A673 (cell line): ENCODE results near the gene ZMIZ2. TPM values are rescaled to one million over a fixed set of nuclear protein-coding genes. Genes with fewer than 3 reads are reported as not detected.

Experiments
- BruUV-seq: library from RNA; stranded (reverse); fragments of 400-500 nt; replicated peaks from 2 replicates; lab custom pipeline; 2021; lab: Mats Ljungman, UMichigan
- CTCF ChIA-PET: fragments of 300-600 bp; sonication (Branson Sonifier 250); formaldehyde crosslinking; loops from one replicate; lab custom pipeline; 2022; ENCODE audit warnings: antibody characterized with exemption; lab: Charles Lee
- POLR2A ChIA-PET: fragments of 300-600 bp; sonication (Branson Sonifier 250); formaldehyde crosslinking; loops from one replicate; lab custom pipeline; 2022; ENCODE audit warnings: antibody characterized with exemption; ENCODE audit not compliant: low non-redundant PET; lab: Charles Lee
- DNase-seq: peaks from one replicate; pipeline ENCODE4 v3.0.0-alpha.2; 2015; ENCODE audit warnings: low spot score
- H3K27ac ChIP-seq: fragments of 200-600 bp; sonication (generic); 2 replicates; pipeline ENCODE4 v1.5.1; 2016; ENCODE audit warnings: mixed run types, low read depth, mild to moderate bottlenecking, mixed read lengths, antibody characterized with exemption, low read length; ENCODE audit not compliant: poor library complexity, severe bottlenecking
- H3K27me3 ChIP-seq: fragments of 200-600 bp; sonication (generic); replicated peaks from 2 replicates; pipeline ENCODE4 v1.6.1; 2017; ENCODE audit warnings: mixed run types, low read depth, mild to moderate bottlenecking, mixed read lengths, antibody characterized with exemption, low read length; ENCODE audit not compliant: insufficient read depth, poor library complexity
- H3K36me3 ChIP-seq: fragments of 200-600 bp; sonication (generic); 2 replicates; pipeline ENCODE4 v1.6.1; 2016; ENCODE audit warnings: mixed run types, mild to moderate bottlenecking, mixed read lengths, antibody characterized with exemption, low read length; ENCODE audit not compliant: insufficient read depth, poor library complexity, severe bottlenecking
- H3K4me1 ChIP-seq: fragments of 200-600 bp; sonication (generic); 2 replicates; pipeline ENCODE4 v1.6.1; 2017; ENCODE audit warnings: mixed run types, mild to moderate bottlenecking, mixed read lengths, antibody characterized with exemption, low read length; ENCODE audit not compliant: insufficient read depth, poor library complexity, severe bottlenecking
- H3K4me3 ChIP-seq: fragments of 200-600 bp; sonication (generic); 2 replicates; pipeline ENCODE4 v1.5.1; 2016; ENCODE audit warnings: low read depth, mixed run types, mild to moderate bottlenecking, mixed read lengths, low read length; ENCODE audit not compliant: poor library complexity, severe bottlenecking
- H3K9me3 ChIP-seq: fragments of 200-600 bp; sonication (generic); 2 replicates; pipeline ENCODE4 v1.6.1; 2016; ENCODE audit warnings: mixed run types, low read depth, mild to moderate bottlenecking, mixed read lengths, antibody characterized with exemption, low read length; ENCODE audit not compliant: poor library complexity, severe bottlenecking
- EZH2 ChIP-seq: fragments of 200-600 bp; sonication (generic); IDR thresholded peaks from 2 replicates; pipeline ENCODE4 v1.6.1; 2017; ENCODE audit warnings: borderline replicate concordance, low read depth, mild to moderate bottlenecking, mixed read lengths, antibody characterized with exemption, low read length; ENCODE audit not compliant: poor library complexity, severe bottlenecking
- intact Hi-C: fragments of 100-400 bp; cut with micrococcal nuclease; formaldehyde crosslinking; loops from one replicate; pipeline ENCODE4 v1.10.0; 2022; ENCODE audit not compliant: unreplicated experiment
- total RNA-seq: library from RNA; stranded (reverse); gene quantifications from 2 replicates; pipeline ENCODE4 v1.2.3, GENCODE V29; 2021
- TF ChIP-seq, protein P1 (sequence below): fragments of 300-800, 200-600 bp; sonication (generic); conservative IDR thresholded peaks from 2 replicates; pipeline ENCODE4 v1.5.1; 2017; ENCODE audit warnings: low read depth, mild to moderate bottlenecking, antibody characterized with exemption, low read length, moderate library complexity, mixed read lengths

The ZMIZ2 gene
- total RNA-seq, 1 experiment from 2014 or later: 114 TPM

DNA sequence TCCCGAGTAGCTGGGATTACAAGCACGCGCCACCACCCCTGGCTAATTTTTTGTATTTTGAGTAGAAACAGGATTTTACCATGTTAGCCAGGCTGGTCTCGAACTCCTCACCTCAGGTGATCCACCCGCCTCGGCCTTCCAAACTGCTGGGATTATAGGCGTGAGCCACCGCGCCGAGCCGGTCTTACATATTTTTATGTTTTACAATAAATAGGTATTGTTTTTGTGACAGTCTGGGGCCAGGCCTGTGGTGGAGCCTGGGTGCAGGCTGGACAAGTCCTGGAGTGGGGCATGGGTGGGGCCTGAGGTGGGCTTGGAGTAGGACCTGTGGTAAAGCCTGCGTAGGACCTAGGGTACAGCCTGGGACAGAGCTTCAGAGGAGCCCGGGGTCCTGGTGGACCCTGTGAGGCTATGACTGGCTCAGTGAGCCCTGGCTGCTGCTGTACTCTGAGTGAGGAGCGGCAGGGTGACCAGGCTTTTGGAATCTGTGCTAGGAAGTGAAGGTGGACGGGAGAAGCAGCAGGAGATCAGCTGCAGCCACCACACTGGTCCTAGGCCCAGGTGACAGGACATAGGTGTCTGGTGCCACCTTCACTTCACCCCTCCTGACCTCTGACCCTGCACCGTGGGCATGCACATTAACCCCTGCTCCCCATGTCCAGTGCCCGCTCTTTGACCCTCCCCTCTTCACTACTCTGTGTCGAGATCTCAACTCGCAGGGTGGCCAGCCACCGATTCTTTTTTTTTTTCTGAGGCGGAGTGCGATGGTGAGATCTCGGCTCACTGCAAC, 9.6 kb upstream of the ZMIZ2 start:
- Histone ChIP-seq H3K9me3 (no peaks in the 10 kb centered on the region), H3K27me3 (no peaks in the 10 kb centered on the region), H3K36me3 (no peaks in the 10 kb centered on the region), H3K4me1 (no peaks in the 10 kb centered on the region), H3K27ac (no peak overlapping the region), H3K4me3 (no peak overlapping the region)
- BruUV-seq: no TSS peak
- intact Hi-C loops: no loop called here
- ChIA-PET POLR2A (interaction anchor here (0.6 kb wide), 1 partner anchor 216 kb away, joined by 11 read pairs; no protein-coding TSS in a partner anchor), CTCF (no interaction called here)
- DNase-seq: no peak
- TF ChIP-seq EZH2: no peak
- TF ChIP-seq, protein P1, sequence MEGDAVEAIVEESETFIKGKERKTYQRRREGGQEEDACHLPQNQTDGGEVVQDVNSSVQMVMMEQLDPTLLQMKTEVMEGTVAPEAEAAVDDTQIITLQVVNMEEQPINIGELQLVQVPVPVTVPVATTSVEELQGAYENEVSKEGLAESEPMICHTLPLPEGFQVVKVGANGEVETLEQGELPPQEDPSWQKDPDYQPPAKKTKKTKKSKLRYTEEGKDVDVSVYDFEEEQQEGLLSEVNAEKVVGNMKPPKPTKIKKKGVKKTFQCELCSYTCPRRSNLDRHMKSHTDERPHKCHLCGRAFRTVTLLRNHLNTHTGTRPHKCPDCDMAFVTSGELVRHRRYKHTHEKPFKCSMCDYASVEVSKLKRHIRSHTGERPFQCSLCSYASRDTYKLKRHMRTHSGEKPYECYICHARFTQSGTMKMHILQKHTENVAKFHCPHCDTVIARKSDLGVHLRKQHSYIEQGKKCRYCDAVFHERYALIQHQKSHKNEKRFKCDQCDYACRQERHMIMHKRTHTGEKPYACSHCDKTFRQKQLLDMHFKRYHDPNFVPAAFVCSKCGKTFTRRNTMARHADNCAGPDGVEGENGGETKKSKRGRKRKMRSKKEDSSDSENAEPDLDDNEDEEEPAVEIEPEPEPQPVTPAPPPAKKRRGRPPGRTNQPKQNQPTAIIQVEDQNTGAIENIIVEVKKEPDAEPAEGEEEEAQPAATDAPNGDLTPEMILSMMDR: no peak

DNA sequence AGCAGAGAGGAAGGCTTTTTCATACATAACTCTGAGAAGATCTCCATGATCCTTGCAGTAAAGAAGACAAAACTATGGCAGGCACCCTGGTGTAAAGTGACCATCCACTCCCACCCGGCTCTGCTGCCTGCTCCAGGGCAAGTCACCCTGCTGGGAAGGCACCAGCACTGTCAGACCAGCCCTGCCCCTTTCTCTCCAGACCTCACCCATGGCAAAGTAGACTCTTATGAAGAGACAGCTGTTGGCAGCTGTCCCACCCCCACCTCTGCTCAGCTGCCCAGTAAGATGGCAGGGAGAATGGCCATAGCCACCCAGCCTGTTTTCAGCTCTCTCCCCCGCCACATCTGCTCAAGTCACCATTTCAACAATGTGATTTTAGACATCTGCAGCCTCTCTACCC, 8.6 kb upstream of the ZMIZ2 start:
- Histone ChIP-seq H3K4me3 (no peak overlapping the region), H3K9me3 (no peaks in the 10 kb centered on the region), H3K27me3 (no peaks in the 10 kb centered on the region), H3K36me3 (no peaks in the 10 kb centered on the region), H3K27ac (no peak overlapping the region), H3K4me1 (no peaks in the 10 kb centered on the region)
- DNase-seq: no peak
- intact Hi-C loops: no loop called here
- BruUV-seq: no TSS peak
- POLR2A ChIA-PET: no interaction called here
- CTCF ChIA-PET: no interaction called here
- TF ChIP-seq, protein P1: no peak

- ChIA-PET POLR2A (no interaction called here), CTCF (no interaction called here)
- Histone ChIP-seq H3K27ac (no peak overlapping the region), H3K27me3 (no peaks in the 10 kb centered on the region), H3K4me1 (no peaks in the 10 kb centered on the region), H3K9me3 (no peaks in the 10 kb centered on the region), H3K4me3 (no peak overlapping the region), H3K36me3 (no peaks in the 10 kb centered on the region)
- intact Hi-C loops: no loop called here
- TF ChIP-seq EZH2: no peak
- TF ChIP-seq, protein P1: no peak
- DNase-seq: no peak
- no TSS peak for BruUV-seq
These were observed 4.9 kb upstream of the ZMIZ2 start for GRCh38 chr7:44743750-44744149.
